GM11168 (cell line): ENCODE data around the gene IGSF22.

Experiments used
- in situ Hi-C: fragments of 300-500 bp; cut with MboI; formaldehyde crosslinking; loops from one replicate; pipeline ENCODE4 v1.12.0; 2022; ENCODE audit warnings: low sequenced_read_pairs; ENCODE audit not compliant: unreplicated experiment

The IGSF22 gene

DNA sequence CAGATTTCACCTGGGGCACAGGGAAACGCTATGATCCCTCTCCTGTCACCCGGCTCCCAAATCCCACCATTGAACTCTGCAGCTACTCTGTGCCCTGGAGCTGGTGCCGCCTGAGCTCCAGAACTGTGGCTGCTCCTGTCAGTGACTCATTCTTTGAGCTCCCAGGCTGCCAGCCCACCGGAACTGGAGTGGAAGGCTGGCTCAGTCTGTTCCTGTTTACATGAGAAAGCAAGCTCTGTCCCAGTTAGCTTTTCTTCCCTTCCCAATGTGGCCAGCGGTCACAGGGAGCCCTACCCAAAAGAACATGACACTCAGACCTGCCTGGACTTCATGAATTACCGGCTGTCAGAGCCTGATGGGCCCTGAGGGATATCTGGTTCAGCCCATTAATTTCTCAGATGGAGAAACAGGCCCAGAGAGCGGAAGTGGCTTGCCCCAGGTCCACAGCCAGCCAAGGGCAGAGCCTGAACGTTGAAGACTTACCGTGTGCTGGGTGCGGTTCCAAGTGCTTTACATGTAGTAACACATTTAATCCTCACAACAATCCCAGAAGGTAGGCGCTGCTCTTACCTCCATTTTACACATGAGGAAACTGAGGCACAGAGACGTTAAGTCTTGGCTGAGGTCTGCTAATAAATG, 23.8 kb upstream of the IGSF22 start:
- in situ Hi-C loops = loop anchor here (25.0 kb wide), 1 partner anchor 212 kb away; the partner anchor contains the start of gene TSG101

- in situ Hi-C loops = no loop called here
Measured at GRCh38 chr11:18748766-18749365, 22.9 kb upstream of the IGSF22 start.

- in situ Hi-C loops = no loop called here
Measured at GRCh38 chr11:18745251-18745650, 19.3 kb upstream of the IGSF22 start.

GRCh38 chr11:18743900-18744514, 18.0 kb upstream of the IGSF22 start:
- in situ Hi-C loops = no loop called here

GRCh38 chr11:18743365-18743764, 17.4 kb upstream of the IGSF22 start:
- in situ Hi-C loops = no loop called here

GRCh38 chr11:18741783-18742182, 15.8 kb upstream of the IGSF22 start:
- in situ Hi-C loops = no loop called here

GRCh38 chr11:18739685-18740084, 13.7 kb upstream of the IGSF22 start:
- in situ Hi-C loops = no loop called here

- in situ Hi-C loops = no loop called here
Measured at GRCh38 chr11:18737642-18738041, 11.7 kb upstream of the IGSF22 start.

GRCh38 chr11:18736590-18737148, 10.7 kb upstream of the IGSF22 start:
- in situ Hi-C loops = no loop called here

- in situ Hi-C loops = no loop called here
Measured at GRCh38 chr11:18733202-18733601, 7.2 kb upstream of the IGSF22 start.

DNA sequence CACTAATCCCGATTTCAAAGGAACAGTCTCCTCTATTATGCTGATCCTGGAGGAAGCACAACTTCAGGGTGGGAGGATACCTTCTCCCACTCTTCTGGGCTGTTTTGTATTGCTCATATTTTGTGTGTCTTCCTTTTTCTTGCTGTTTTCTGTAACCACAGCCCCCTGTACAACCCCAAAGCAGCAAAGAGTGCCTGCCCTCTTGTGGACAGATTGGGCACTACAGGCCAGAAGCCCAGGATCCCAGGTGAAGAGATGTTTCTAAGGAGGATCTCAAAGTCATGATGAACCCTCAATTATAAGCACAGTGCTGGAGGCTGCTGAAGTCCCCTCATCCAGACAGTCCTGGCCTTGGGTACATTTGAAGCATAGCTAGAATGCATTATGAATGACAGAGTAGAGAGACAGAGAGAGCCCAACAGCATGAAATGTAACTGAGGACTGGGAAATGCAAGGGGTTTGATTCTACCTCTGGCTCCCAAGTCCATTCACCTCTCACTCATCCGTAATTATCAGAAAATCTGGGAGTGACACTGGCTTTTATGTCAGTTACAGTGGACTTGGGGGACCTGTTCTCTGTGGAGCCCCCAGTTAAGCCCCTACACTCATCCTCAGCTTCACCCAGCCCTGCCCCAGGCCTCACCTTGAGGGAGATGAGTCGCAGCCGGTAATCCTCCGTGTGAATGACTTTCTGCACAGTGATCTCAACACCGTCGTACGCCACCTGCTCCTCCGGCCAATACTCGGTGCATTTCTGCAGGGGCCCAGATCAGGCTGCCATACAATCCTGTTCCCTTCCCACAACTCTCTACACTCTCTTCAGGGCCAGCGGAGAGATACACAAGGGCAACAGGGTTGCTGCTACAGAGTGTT, 6.2 kb upstream of the IGSF22 start:
- in situ Hi-C loops = no loop called here

DNA sequence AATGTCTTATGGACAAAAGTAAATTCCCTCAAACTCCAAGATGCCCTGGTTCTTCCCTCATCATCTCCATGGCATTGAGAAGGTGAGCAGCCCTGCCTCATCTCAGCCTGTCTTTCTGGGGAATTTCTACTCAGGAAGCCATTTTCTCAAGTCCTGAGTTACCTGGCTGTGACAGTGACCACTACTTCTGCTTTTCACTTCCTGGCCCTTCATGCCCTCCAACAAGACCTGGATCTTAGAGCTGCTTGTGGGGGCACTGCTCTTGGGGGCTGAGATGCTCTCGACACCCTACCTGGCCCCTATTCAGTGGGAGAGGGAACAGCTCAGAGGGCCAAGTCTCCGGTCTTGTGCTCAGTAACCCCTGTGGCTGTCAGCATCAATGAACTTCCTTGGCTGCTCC, 5.5 kb upstream of the IGSF22 start:
- in situ Hi-C loops = no loop called here

DNA sequence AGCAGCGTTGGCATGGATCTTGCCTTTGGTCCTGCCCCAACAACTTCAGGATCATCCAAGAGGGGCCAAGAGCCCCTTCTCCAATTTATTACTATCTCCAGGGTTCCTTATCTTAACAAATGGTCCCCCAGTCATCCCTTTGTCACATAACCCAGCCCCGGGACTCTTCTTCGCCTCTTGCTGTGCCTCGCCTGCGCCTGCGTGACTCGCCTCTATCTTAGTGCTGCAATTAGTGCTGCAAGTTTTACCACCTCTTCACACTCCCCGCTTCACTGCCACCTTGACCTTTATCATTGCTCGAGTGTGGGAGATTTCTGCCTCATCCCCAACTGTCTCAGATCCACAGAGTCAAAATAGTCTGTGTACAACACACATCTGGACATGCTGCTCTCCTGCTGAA, 4.0 kb upstream of the IGSF22 start:
- in situ Hi-C loops = no loop called here

DNA sequence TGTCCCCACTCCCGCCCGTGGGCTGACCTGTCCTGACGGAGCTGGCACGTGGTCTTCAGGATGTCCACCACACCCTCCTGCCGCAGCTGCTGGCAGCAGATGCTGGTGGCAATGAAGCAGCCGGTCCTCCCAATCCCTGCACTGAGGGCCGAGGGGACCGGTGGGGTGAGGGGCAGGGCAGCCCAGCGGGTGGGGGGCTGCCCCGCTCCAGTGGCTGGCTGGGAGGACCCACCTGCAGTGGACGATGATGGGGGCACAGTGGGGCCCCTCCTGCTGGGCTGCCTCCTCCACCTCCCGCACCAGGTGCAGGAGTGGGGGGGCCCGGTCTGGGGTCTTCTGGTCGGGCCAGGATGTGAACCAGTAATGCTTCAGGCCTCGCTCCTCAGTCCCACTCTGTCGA, 3.4 kb upstream of the IGSF22 start:
- in situ Hi-C loops = no loop called here

GRCh38 chr11:18728658-18729057, 2.7 kb upstream of the IGSF22 start:
- in situ Hi-C loops = no loop called here

GRCh38 chr11:18727479-18728236, 1.7 kb upstream of the IGSF22 start:
- in situ Hi-C loops = no loop called here

GRCh38 chr11:18723991-18724390, 2.0 kb downstream of the IGSF22 start:
- in situ Hi-C loops = no loop called here

DNA sequence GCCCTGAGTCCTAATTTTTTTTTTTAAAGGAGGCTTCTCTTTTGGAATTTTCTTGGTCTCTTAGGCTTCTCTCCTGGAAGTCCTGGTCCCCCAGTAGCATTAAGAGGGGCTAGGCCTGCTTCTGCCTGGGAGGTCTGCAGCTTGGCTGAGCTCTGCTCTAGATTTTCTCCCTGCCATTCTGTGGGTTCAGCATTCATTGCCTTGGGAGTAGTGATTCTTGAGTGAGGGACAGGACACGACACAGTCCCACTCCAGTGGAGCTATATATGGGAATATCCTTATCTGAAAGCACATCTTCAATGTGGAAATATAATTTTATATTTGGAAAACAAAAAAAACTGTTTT, 3.7 kb downstream of the IGSF22 start:
- in situ Hi-C loops = no loop called here

DNA sequence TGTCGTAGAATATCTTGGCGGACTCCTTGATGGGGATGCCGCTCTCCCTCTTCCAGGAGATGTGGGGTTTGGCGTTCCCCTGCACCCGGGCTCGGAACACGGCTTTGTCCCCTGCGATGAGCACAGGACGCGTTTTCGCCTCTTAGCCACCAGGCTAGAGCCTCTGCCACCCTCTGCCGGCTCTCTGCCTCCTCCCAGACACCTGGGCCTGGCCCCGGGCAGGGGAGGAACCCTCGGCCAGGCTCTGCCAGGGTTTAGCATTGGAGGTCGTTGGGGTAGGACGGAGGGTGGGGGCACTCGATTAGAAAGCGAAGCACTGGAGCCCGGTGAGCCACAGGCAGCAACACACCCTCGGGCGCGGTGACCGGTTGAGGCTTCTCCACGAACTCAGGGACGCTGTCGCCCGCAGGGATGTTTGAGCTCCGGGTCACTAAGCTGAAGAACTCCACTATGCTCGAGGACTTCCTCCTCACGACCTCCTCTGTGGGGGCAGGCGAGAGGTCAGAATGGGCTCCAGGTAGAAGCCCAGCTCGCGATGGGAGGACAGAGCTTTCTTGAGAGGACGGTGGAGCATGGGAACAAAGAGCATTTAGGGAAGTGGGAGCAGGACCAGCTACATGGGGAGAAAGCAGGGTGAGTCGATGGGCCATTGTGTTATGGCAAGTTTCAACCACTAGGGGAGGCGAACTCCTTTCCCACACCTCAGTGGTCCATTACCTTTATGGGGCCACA, 4.3 kb downstream of the IGSF22 start:
- in situ Hi-C loops = no loop called here
